ENCODE measurements around the gene TK2. TPM values are rescaled to one million over a fixed set of nuclear protein-coding genes. Genes with fewer than 3 reads are reported as not detected.
"Not testable (repeated sequence)": the region's sequence is repeated elsewhere in the genome, so short reads cannot be mapped to it uniquely, and the experiment has no call there.

TK2 gene
- total RNA-seq: 10 to 100 TPM; 28.1 to 45.9 TPM

DNA sequence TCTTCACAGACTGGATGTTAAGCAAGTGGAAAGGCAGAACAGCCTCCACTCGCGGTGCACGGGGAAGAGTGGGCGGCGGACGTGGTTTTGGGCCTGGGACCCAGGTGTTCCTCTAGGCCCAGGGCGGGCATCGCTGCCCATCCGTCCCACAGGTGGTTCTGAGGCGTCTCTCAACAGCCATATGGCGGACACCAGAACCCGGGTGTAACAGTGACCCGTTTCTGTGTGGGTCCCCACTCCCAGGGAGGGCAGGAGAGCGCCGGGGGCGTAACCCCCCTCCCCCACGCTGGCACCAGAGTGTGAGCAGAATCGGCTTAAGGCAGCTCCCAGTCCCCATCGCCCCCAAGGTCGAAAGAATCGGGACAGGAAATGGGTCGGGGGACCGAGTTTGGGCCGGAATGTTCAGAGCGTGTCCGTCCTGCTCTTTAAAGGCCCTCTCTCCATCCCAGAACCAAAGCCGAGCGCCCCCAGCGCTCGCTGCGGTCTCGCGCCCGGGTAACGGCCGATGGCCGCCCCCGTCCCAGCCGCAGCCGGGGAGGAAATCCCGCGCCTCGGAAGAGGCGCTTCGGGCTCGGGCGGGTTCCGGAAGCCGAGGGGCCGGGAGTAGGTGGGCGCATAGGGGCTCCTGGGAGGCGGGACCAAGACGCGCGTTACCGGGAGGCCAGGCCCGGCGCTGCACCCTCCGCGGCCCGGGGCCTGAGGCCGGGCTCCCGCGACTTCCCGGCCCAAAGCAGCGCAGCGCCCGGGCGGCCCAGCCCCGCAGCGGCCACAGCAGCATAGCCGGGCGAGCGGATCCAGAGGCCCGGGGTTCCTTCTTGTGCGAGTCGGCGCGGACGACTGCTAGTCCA, at the start of gene TK2:
Gene TK2 (minus strand): TSS at position 839 of the 848 bp plus-strand sequence. CDS start 61 bp downstream, at position 778.
- no peak for TF ChIP-seq POLR2AphosphoS5 (IDR thresholded peaks at IDR 0.05)
- TF ChIP-seq POLR2A (IDR thresholded peaks at IDR 0.05): peak; percentile 40
- TF ChIP-seq, protein P1, sequence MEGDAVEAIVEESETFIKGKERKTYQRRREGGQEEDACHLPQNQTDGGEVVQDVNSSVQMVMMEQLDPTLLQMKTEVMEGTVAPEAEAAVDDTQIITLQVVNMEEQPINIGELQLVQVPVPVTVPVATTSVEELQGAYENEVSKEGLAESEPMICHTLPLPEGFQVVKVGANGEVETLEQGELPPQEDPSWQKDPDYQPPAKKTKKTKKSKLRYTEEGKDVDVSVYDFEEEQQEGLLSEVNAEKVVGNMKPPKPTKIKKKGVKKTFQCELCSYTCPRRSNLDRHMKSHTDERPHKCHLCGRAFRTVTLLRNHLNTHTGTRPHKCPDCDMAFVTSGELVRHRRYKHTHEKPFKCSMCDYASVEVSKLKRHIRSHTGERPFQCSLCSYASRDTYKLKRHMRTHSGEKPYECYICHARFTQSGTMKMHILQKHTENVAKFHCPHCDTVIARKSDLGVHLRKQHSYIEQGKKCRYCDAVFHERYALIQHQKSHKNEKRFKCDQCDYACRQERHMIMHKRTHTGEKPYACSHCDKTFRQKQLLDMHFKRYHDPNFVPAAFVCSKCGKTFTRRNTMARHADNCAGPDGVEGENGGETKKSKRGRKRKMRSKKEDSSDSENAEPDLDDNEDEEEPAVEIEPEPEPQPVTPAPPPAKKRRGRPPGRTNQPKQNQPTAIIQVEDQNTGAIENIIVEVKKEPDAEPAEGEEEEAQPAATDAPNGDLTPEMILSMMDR (IDR thresholded peaks at IDR 0.05): peak in 2 of 4 experiments; percentile 26 to 29
- Histone ChIP-seq H3K4me1 (replicated peaks) (no peaks in the 10 kb centered on the region), H3K36me3 (no peaks in the 10 kb centered on the region), H3K27ac (peak within 1 kb of the TSS; percentile 93 to 95), H3K9me3 (no peaks in the 10 kb centered on the region), H3K27me3 (replicated peaks; ENCODE audit: insufficient read depth) (no peaks in the 10 kb centered on the region), H3K4me3 (peak within 1 kb of the TSS; percentile 59 to 77)
- DNase-seq (ENCODE audit: low spot score): peak; percentile 44
- intact Hi-C loops (cut with DNase I): loop anchor here (5.0 kb wide), 2 partner anchors 32 to 72 kb away; no protein-coding TSS in a partner anchor
- WGBS: 2% methylated on average over 65 of the region's 80 CpGs

DNA sequence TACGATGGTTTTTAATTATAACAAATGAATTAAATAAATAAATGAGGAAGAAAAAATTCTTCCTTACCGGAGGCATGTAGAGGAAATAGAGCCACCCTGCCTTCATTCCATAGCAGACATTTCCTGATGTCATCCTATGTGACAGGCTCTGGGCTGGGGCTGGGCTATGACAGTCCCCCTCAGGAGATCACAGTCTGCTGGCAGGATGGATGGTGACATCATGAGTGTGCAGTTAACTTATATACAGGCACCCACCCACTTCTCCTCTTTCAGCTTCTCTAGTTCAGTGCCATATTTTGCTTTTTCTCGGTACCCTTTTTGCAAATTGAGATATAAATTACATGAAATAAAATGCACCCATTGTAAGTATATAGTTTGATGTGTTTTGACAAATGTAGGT, 48.2 kb upstream of the TK2 start:
- intact Hi-C loops (cut with DNase I): no loop called here
- no peaks in the 10 kb centered on the region for H3K9me3 ChIP-seq
- no peaks in the 10 kb centered on the region for H3K36me3 ChIP-seq
- H3K4me1 ChIP-seq (replicated peaks): no peaks in the 10 kb centered on the region
- no peaks in the 10 kb centered on the region for H3K27me3 ChIP-seq (replicated peaks; ENCODE audit: insufficient read depth)
- H3K27ac ChIP-seq: no peak overlapping the region
- H3K4me3 ChIP-seq: no peak overlapping the region
- DNase-seq (ENCODE audit: low spot score): no peak
- TF ChIP-seq, protein P1 (IDR thresholded peaks at IDR 0.05): no peak
- TF ChIP-seq POLR2AphosphoS5 (IDR thresholded peaks at IDR 0.05) (no peak), POLR2A (IDR thresholded peaks at IDR 0.05) (no peak)
- WGBS: 84% methylated on average over 3 of the region's 3 CpGs

DNA sequence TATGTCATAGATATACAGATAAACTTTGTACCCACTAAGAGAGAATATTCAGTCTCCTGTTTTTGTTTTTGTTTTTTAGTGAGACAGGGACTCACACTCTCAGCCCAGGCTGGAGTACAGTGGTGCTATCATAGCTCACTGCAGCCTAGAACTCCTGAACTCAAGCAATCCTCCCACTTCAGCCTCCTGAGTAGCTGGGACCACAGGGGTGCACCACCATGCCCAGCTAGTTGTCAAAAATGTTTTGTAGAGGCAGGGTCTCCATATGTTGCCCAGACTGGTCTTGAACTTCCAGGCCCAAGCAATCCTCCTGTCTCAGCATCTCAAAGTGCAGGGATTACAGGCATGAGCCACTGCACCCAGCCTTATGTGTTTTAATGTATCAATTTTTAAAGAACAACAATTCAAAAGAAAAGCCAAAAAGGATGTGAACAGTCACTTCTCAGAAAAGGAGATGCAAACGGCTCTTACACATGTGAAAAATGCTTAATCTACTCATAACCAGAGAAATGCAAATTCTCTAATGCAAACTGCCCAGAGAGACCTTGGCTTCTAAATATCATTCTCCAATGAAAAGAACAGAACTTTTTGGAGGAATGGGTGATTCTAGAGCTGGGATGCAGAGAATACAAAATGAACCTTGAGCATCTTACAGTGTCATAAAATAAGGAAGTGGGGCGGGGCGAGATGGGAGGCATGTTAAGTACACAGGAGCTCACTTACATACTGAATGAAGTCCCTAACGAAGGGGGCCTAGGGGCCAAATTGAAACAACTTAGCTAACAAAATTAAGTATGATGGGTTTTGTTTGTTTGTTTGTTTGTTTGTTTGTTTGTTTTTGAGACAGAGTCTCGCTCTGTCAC, 47.3 kb upstream of the TK2 start:
- Histone ChIP-seq H3K36me3 (no peaks in the 10 kb centered on the region), H3K4me1 (replicated peaks) (no peaks in the 10 kb centered on the region), H3K27me3 (replicated peaks; ENCODE audit: insufficient read depth) (no peaks in the 10 kb centered on the region), H3K9me3 (no peaks in the 10 kb centered on the region), H3K27ac (no peak overlapping the region), H3K4me3 (no peak overlapping the region)
- 86% methylated on average over 5 of the region's 5 CpGs for WGBS
- intact Hi-C loops (cut with DNase I): no loop called here
- TF ChIP-seq, protein P1 (IDR thresholded peaks at IDR 0.05): no peak
- DNase-seq (ENCODE audit: low spot score): no peak

DNA sequence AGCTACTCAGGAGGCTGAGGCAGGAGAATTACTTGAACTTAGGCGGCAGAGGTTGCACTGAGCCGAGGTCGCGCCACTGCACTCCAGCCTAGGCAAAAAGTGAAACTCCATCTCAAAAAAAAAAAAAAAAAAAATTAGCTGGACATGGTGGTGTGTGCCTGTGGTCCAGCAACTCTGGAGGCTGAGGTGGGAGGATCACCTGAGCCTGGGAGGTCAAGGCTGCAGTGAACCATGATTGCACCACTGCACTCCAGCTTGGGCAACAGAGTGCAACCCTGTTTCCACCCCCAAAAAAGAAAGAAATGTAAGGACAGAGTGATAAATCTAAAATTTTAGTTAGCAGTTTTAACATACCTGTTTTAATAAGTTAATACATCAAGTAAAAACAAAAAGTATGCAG, 46.6 kb upstream of the TK2 start:
- H3K4me3 ChIP-seq; H3K27ac ChIP-seq; intact Hi-C loops (cut with DNase I); H3K9me3 ChIP-seq; H3K36me3 ChIP-seq; H3K27me3 ChIP-seq (replicated peaks; ENCODE audit: insufficient read depth); DNase-seq (ENCODE audit: low spot score); H3K4me1 ChIP-seq (replicated peaks): not testable (repeated sequence)
- WGBS: 96% methylated on average over 4 of the region's 4 CpGs

DNA sequence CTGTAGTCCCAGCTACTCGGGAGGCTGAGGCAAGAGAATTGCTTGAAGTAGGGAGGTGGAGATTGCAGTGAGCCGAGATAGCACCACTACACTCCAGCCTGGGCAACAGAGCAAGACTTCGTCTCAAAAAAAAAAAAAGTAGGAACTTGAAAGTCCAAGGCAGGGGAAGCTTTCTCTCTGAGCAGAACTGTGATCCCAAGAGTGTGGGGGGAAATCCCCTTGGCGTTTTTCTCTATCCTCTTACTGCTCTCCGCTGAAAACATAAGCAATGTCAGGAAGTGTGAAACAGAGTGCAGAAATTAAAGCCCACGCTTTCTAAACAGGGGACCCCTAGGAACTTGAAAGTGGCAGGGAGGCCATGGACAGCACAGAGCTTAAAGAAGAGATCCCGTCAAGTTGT, 44.8 kb upstream of the TK2 start:
- Histone ChIP-seq H3K9me3 (no peaks in the 10 kb centered on the region), H3K4me3 (no peak overlapping the region), H3K27me3 (replicated peaks; ENCODE audit: insufficient read depth) (no peaks in the 10 kb centered on the region), H3K36me3 (no peaks in the 10 kb centered on the region), H3K27ac (no peak overlapping the region), H3K4me1 (replicated peaks) (no peaks in the 10 kb centered on the region)
- 79% methylated on average over 7 of the region's 7 CpGs for WGBS
- DNase-seq (ENCODE audit: low spot score): no peak
- TF ChIP-seq, protein P1 (IDR thresholded peaks at IDR 0.05): no peak
- no peak for TF ChIP-seq POLR2AphosphoS5 (IDR thresholded peaks at IDR 0.05)
- TF ChIP-seq POLR2A (IDR thresholded peaks at IDR 0.05): no peak
- intact Hi-C loops (cut with DNase I): no loop called here

Data from prostate gland (tissue), 2 donors.